NT2/D1 (cell line): ENCODE data around the gene DUSP16.
"Not testable (repeated sequence)": the region's sequence is repeated elsewhere in the genome, so short reads cannot be mapped to it uniquely, and the experiment has no call there.

Source experiments
- DNase-seq: peaks from one replicate; pipeline ENCODE4 v3.0.0-alpha.2; 2011; ENCODE audit warnings: low read depth, low spot score
- H3K27me3 ChIP-seq: 2 replicates; pipeline ENCODE4 v1.6.0; 2011; ENCODE audit warnings: mild to moderate bottlenecking; ENCODE audit not compliant: insufficient read length, insufficient read depth
- H3K36me3 ChIP-seq: 2 replicates; pipeline ENCODE4 v1.6.1; 2011; ENCODE audit warnings: mild to moderate bottlenecking, low read length, mixed read lengths; ENCODE audit not compliant: insufficient read depth, insufficient read length
- H3K4me1 ChIP-seq: 2 replicates; pipeline ENCODE4 v1.5.1; 2011; ENCODE audit not compliant: insufficient read depth, insufficient read length
- H3K4me3 ChIP-seq: 2 replicates; pipeline ENCODE4 v1.5.1; 2011; ENCODE audit warnings: low read depth; ENCODE audit not compliant: insufficient read length
- H3K9ac ChIP-seq: 2 replicates; pipeline ENCODE4 v1.6.0; 2011; ENCODE audit warnings: low read depth; ENCODE audit not compliant: insufficient read length
- H3K9me3 ChIP-seq: 2 replicates; pipeline ENCODE4 v1.5.1; 2011; ENCODE audit warnings: mild to moderate bottlenecking, low read length; ENCODE audit not compliant: insufficient read depth
- SUZ12 ChIP-seq: IDR thresholded peaks from 2 replicates; pipeline ENCODE4 v1.6.1; 2011; ENCODE audit not compliant: insufficient read length, insufficient read depth; ENCODE audit errors: extremely low read depth
- YY1 ChIP-seq: IDR thresholded peaks from 2 replicates; pipeline ENCODE4 v1.6.1; 2011; ENCODE audit not compliant: insufficient read length, insufficient read depth
- ZNF274 ChIP-seq: IDR thresholded peaks from 2 replicates; pipeline ENCODE4 v1.6.1; 2011; ENCODE audit warnings: mild to moderate bottlenecking, low read depth, low read length

Gene DUSP16

DNA sequence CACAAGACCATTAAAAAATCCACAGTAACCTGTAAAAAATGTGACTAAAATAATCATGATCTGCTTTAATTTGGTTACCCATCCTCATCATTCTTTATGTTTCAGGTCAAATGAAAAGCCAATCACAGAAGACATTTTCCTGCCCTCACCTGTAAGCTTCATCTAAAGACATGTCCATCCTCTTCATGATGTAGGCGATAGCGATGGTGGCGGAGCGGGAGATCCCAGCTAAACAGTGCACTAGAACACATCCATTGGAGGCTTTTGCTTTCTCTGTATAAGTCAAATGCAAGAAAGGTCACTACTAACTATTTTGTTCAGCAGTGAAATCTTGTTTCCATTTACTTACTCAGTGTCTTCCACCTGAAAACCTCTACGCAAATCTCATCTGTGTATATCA is 82.6 kb downstream of the DUSP16 start:
- H3K4me3 ChIP-seq, result no peak overlapping the region
- H3K9me3 ChIP-seq, result no peaks in the 10 kb centered on the region
- no peak overlapping the region for H3K9ac ChIP-seq
- no peak for DNase-seq
- no peaks in the 10 kb centered on the region for H3K27me3 ChIP-seq
- no peak for TF ChIP-seq SUZ12
- TF ChIP-seq YY1, result no peak
- TF ChIP-seq ZNF274, result no peak
- H3K4me1 ChIP-seq, result no peaks in the 10 kb centered on the region
- peaks cover 80% of the 10 kb centered on the region for H3K36me3 ChIP-seq

DNA sequence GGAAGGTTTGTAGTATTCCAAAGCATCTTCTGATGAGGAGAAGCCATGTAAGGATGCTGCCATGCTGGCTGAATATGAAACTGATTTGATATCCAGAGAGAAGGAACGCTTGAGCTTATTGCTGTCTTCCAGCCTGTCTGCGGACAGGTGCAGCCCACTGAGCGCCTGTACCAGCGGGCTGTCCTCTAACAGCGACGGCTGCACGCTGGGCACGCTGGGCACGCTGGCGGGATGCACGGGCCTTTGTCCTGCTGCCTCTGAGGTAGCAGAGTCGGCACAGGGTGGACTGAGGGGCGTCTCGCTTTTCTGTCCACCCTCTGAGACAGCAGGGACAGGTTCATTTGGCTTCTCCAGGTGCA is 85.2 kb downstream of the DUSP16 start:
- Histone ChIP-seq H3K36me3 (peaks cover 86% of the 10 kb centered on the region), H3K9me3 (no peaks in the 10 kb centered on the region), H3K27me3 (no peaks in the 10 kb centered on the region), H3K4me1 (no peaks in the 10 kb centered on the region), H3K4me3 (no peak overlapping the region), H3K9ac (no peak overlapping the region)
- no peak for TF ChIP-seq ZNF274
- TF ChIP-seq YY1, result no peak
- TF ChIP-seq SUZ12, result no peak
- no peak for DNase-seq

DNA sequence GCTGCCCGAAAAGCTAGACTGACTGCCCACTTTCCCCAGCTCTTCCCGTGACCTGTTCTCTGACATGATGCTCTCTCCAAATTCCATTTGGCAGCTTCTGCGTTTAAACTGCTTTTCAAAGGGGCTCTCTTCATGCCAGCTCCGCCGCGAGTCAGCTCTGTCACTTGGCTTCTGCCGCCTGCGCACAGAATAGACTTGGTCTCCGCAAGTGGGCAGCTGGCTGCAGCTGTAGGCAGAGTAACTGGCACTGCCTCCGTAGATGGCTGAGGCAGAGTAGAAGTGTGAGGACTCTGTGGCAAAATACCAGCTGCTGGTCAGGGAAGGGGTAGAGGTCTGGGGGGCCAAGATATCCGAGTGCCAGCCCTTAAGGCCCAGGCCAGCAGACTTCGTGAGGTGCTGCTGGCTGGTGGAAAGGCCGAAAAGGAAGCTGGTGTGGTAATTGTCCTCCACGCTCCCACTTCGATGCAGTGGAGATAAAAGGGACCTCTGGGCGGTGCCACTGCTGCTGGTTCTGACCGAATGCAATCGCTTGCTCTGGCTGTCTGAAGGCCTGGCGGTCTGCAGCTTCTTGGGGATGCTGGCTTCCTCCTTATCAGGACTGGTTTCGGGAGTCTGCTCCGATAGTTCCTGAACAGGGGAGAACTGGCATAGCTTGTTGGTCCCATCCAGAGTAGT is 85.7 kb downstream of the DUSP16 start:
- Histone ChIP-seq H3K27me3 (no peaks in the 10 kb centered on the region), H3K9ac (no peak overlapping the region), H3K4me1 (no peaks in the 10 kb centered on the region), H3K4me3 (no peak overlapping the region), H3K9me3 (no peaks in the 10 kb centered on the region; the same call in 1 of the 2 replicates), H3K36me3 (peaks cover 81% of the 10 kb centered on the region)
- DNase-seq, result no peak
- no peak for TF ChIP-seq YY1

DNA sequence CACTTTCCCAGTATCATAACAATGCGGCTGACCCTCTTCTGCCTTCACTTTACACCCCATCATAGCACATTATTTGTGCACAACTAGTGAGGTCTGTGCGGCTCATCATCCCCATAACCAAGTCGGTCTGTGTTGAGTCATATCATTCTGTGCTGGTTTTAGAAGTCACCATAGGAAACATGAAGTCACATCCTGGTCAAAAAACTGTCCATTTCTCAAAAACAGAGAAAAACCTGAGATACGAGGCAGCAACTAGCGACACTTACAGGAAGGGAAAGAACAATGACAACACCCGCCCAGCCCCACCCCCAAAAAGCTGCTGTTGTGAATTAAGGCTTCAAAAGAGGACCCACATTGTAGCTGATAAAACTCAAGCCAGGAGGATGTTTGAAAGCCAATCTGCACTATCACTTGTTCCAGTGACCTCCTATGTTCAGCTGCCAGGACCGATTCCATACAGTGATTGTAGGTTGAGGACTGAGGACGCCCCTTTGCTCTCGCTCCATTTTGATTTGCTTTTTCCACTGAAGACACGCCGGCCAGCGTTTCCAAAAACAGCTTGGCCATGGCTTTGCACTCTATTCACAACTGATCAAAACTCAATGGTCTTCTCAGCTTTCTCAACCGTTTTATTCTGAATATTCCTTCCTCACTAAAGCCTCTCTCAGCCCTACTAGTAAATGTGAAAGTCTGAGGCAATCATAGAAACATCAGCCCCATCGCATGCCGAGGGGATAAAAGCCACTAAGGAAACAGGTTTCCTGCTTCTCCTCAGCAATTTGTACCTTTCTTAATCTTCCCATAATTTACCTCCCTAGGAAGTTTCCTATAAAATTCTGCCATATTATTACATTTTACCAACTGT is 87.5 kb downstream of the DUSP16 start:
- H3K9me3 ChIP-seq, result no peaks in the 10 kb centered on the region; the same call in 1 of the 2 replicates
- DNase-seq, result no peak
- H3K4me3 ChIP-seq, result no peak overlapping the region
- no peak for TF ChIP-seq YY1
- H3K36me3 ChIP-seq, result peaks cover 67% of the 10 kb centered on the region
- no peak overlapping the region for H3K9ac ChIP-seq
- H3K4me1 ChIP-seq, result no peaks in the 10 kb centered on the region
- no peaks in the 10 kb centered on the region for H3K27me3 ChIP-seq

DNA sequence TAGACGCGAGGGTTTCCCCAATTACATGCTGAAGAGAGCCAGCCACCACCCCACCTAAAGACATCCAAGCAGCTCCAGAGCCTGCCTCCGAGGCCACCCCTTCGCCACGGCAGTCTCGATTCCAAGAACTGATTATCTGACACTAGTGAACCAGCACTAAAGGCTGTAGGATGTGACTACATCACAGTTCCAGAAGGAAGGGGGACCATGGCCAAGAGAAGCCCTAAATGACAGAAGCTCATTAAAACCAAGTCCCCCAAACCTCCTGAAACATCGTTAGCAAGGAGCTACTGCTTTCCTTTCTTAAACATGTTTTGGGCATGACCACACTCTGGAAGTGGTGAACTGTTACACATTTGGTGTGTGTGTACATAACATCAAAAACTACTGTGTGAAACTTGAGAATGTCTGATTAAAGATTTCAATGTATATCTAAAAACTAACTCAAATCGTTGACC is 88.2 kb downstream of the DUSP16 start:
- Histone ChIP-seq H3K9ac (no peak overlapping the region), H3K9me3 (no peaks in the 10 kb centered on the region; the same call in 1 of the 2 replicates)

DNA sequence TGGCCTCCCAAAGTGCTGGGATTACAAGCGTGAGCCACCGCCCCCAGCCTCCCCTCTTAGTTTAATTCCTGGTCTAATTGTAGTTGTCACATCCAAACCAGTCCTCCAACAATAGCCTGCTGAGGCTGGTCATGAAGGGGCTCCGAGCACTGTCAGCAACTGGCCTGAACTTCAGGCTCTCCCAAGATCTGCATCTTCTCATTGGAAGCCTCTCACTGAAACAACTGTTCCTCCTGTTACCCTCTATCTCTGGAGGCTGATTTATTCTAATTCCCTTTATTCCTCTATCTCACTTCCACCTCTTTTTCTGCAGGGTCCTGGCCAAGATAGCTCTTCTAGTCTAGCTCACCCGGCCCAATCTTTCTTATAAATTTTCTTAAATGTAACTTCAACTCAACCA is 89.4 kb downstream of the DUSP16 start:
- no peak for DNase-seq
- Histone ChIP-seq H3K27me3 (no peaks in the 10 kb centered on the region), H3K9me3 (no peaks in the 10 kb centered on the region; the same call in 1 of the 2 replicates), H3K36me3 (peaks cover 47% of the 10 kb centered on the region), H3K4me3 (no peak overlapping the region), H3K9ac (no peak overlapping the region), H3K4me1 (no peaks in the 10 kb centered on the region)
- TF ChIP-seq YY1 (no peak), ZNF274 (no peak), SUZ12 (no peak)

More for the DNA sequence above, 88.2 kb downstream of the DUSP16 start:
- H3K36me3 ChIP-seq, result peaks cover 60% of the 10 kb centered on the region
- no peak overlapping the region for H3K4me3 ChIP-seq
- no peaks in the 10 kb centered on the region for H3K27me3 ChIP-seq
- TF ChIP-seq SUZ12, result no peak
- no peak for TF ChIP-seq ZNF274
- TF ChIP-seq YY1, result no peak
- H3K4me1 ChIP-seq, result no peaks in the 10 kb centered on the region
- no peak for DNase-seq

DNA sequence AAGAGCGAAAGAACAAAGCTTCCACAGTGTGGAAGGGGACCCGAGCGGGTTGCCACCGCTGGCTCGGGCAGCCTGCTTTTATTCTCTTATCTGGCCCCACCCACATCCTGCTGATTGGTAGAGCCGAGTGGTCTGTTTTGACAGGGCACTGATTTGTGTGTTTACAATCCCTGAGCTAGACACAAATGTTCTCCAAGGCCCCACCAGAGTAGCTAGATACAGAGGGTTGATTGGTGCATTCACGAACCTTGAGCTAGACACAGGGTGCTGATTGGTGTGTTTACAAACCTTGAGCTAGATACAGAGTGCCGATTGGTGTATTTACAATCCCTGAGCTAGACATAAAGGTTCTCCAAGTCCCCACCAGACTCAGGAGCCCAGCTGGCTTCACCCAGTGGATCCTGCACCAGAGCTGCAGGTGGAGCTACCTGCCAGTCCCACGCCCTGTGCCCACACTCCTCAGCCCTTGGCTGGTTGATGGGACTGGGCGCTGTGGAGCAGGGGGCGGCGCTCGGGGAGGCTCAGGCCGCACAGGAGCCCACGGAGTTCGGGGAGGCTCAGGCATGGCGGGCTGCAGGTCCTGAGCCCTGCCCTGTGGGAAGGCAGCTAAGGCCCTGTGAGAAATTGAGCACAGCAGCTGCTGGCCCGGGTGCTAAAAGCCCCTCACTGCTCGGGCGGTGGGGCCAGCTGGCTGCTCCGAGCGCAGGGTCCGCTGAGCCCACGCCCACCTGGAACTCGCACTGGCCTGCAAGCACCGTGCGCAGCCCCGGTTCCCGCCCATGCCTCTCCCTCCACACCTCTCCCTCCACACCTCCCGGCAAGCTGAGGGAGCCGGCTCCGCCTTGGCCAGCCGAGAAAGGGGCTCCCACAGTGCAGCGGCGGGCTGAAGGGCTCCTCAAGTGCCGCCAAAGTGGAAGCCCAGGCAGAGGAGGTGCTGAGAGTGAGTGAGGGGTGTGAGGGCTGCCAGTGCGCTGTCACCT is 90.4 kb downstream of the DUSP16 start:
- H3K4me3 ChIP-seq, H3K4me1 ChIP-seq, H3K9me3 ChIP-seq, H3K9ac ChIP-seq, H3K27me3 ChIP-seq, DNase-seq: not testable (repeated sequence)
- peaks cover 39% of the 10 kb centered on the region for H3K36me3 ChIP-seq
